GM12872 (cell line): Measurements from ENCODE around the gene SUSD1.

Source experiments
- CTCF ChIP-seq: IDR thresholded peaks from 3 replicates; pipeline ENCODE4 v1.5.1; 2011; ENCODE audit warnings: low read depth, mild to moderate bottlenecking, low read length, moderate library complexity; ENCODE audit not compliant: insufficient read depth

The SUSD1 gene

GRCh38 chr9:112041199-112041535 is 133.9 kb downstream of the SUSD1 start:
- TF ChIP-seq CTCF: no peak

GRCh38 chr9:112038017-112038408 is 137.1 kb downstream of the SUSD1 start:
- TF ChIP-seq CTCF: no peak

- TF ChIP-seq CTCF: no peak
Measured at GRCh38 chr9:112037281-112038016, 137.6 kb downstream of the SUSD1 start.

GRCh38 chr9:112035166-112035826 is 139.8 kb downstream of the SUSD1 start:
- TF ChIP-seq CTCF: no peak

GRCh38 chr9:112034216-112034611 is 140.9 kb downstream of the SUSD1 start:
- TF ChIP-seq CTCF: no peak

GRCh38 chr9:112033237-112034215 is 141.6 kb downstream of the SUSD1 start:
- no peak for TF ChIP-seq CTCF

GRCh38 chr9:112032743-112033142 is 142.4 kb downstream of the SUSD1 start:
- TF ChIP-seq CTCF: no peak
